Mesenchymal stem cell (in vitro differentiated cells and primary cell): Measurements from ENCODE around the gene FRY. TPM values are rescaled to one million over a fixed set of nuclear protein-coding genes. Genes with fewer than 3 reads are reported as not detected.
A peak's percentile ranks its signal among the peaks of the same experiment; 100 is the strongest.
"Not testable (repeated sequence)": the region's sequence is repeated elsewhere in the genome, so short reads cannot be mapped to it uniquely, and the experiment has no call there.

Experiments
- DNase-seq: peaks from one replicate; pipeline ENCODE4 v3.0.0-alpha.2; 2013
- H2AFZ ChIP-seq: one replicate; pipeline ENCODE4 v1.6.1; 2013; ENCODE audit warnings: low read depth, mild to moderate bottlenecking, control low read depth, inconsistent platforms, low read length, moderate library complexity
- H2AK5ac ChIP-seq: 2 replicates; pipeline ENCODE4 v1.6.1; 2013; ENCODE audit warnings: low read length, moderate library complexity, mild to moderate bottlenecking, inconsistent platforms; ENCODE audit not compliant: severe bottlenecking
- H2BK120ac ChIP-seq: one replicate; pipeline ENCODE4 v1.6.1; 2013; ENCODE audit warnings: low read depth, mild to moderate bottlenecking, inconsistent platforms, low read length, moderate library complexity
- H2BK12ac ChIP-seq, 2 experiments: one replicate each; pipeline ENCODE4 v1.6.1; 2013; ENCODE audit warnings: inconsistent platforms in 2 of 2, low read length in 2 of 2, mild to moderate bottlenecking in 2 of 2, moderate library complexity in 2 of 2, control low read depth in 1 of 2
- H2BK15ac ChIP-seq: one replicate; pipeline ENCODE4 v1.6.1; 2013; ENCODE audit warnings: mild to moderate bottlenecking, low read depth, inconsistent platforms; ENCODE audit not compliant: poor library complexity, severe bottlenecking
- H2BK5ac ChIP-seq: 2 replicates; pipeline ENCODE4 v1.6.1; 2013; ENCODE audit warnings: low read depth, mild to moderate bottlenecking, low read length, control low read depth, inconsistent platforms; ENCODE audit not compliant: poor library complexity, severe bottlenecking
- H3K14ac ChIP-seq, 2 experiments: one replicate each; pipeline ENCODE4 v1.6.1; 2013; ENCODE audit warnings: inconsistent platforms in 2 of 2, low read length in 2 of 2, control low read depth in 1 of 2, mild to moderate bottlenecking in 1 of 2, moderate library complexity in 1 of 2
- H3K18ac ChIP-seq, 2 experiments: one replicate each; pipeline ENCODE4 v1.6.1; 2013; ENCODE audit warnings: inconsistent platforms in 2 of 2, low read length in 2 of 2, control low read depth in 1 of 2, low read depth in 1 of 2, mild to moderate bottlenecking in 1 of 2
- H3K23ac ChIP-seq, 2 experiments: one replicate each; pipeline ENCODE4 v1.6.1; 2013; ENCODE audit warnings: inconsistent platforms in 2 of 2, low read length in 2 of 2, mild to moderate bottlenecking in 2 of 2, moderate library complexity in 2 of 2, control low read depth in 1 of 2
- H3K27ac ChIP-seq: 2 replicates; pipeline ENCODE4 v1.5.1; 2013; ENCODE audit warnings: mild to moderate bottlenecking, moderate library complexity, low read length, control low read depth, inconsistent platforms; ENCODE audit not compliant: poor library complexity, severe bottlenecking
- H3K27me3 ChIP-seq, 2 experiments: 2 replicates each; pipeline versions ENCODE4 v1.6.1 to v1.7.0; 2013; ENCODE audit warnings: low read length in 2 of 2, mild to moderate bottlenecking in 2 of 2, moderate library complexity in 2 of 2, control low read depth in 1 of 2, inconsistent platforms in 1 of 2; ENCODE audit not compliant: control insufficient read depth in 1 of 2, insufficient read depth in 1 of 2
- H3K36me3 ChIP-seq, 2 experiments: 2 replicates each; pipeline versions ENCODE4 v1.6.1 to v1.7.0; 2013; ENCODE audit warnings: low read length in 2 of 2, control low read depth in 1 of 2, inconsistent platforms in 1 of 2, low read depth in 1 of 2, mild to moderate bottlenecking in 1 of 2; ENCODE audit not compliant: insufficient read depth in 2 of 2, control insufficient read depth in 1 of 2
- H3K4ac ChIP-seq, 2 experiments: one replicate each; pipeline ENCODE4 v1.6.1; 2013; ENCODE audit warnings: inconsistent platforms in 2 of 2, low read length in 2 of 2, mild to moderate bottlenecking in 2 of 2, moderate library complexity in 2 of 2, control low read depth in 1 of 2, low read depth in 1 of 2
- H3K4me1 ChIP-seq: 2 replicates; pipeline ENCODE4 v1.6.1; 2013; ENCODE audit warnings: low read depth, low read length, control low read depth; ENCODE audit not compliant: control insufficient read depth, insufficient read depth
- H3K4me2 ChIP-seq: 2 replicates; pipeline ENCODE4 v1.6.1; 2013; ENCODE audit warnings: low read length, mild to moderate bottlenecking, inconsistent platforms; ENCODE audit not compliant: poor library complexity, severe bottlenecking
- H3K4me3 ChIP-seq, 2 experiments: 2 replicates each; pipeline versions ENCODE4 v1.5.1 to v1.7.0; 2013; ENCODE audit warnings: low read length in 2 of 2, mild to moderate bottlenecking in 2 of 2, control low read depth in 1 of 2, low read depth in 1 of 2; ENCODE audit not compliant: insufficient read depth in 1 of 2
- H3K79me1 ChIP-seq: replicated peaks from 2 replicates; pipeline ENCODE4 v1.6.1; 2013; ENCODE audit warnings: mild to moderate bottlenecking, control low read depth, low read length, inconsistent platforms; ENCODE audit not compliant: poor library complexity, severe bottlenecking
- H3K9ac ChIP-seq: 2 replicates; pipeline ENCODE4 v1.7.0; 2013; ENCODE audit warnings: mild to moderate bottlenecking, low read length, moderate library complexity
- H3K9me3 ChIP-seq: 2 replicates; pipeline ENCODE4 v1.7.0; 2013; ENCODE audit warnings: mild to moderate bottlenecking, low read length; ENCODE audit not compliant: control insufficient read depth
- H4K8ac ChIP-seq: one replicate; pipeline ENCODE4 v1.6.1; 2013; ENCODE audit warnings: inconsistent platforms, mild to moderate bottlenecking, low read length, moderate library complexity
- H4K91ac ChIP-seq: one replicate; pipeline ENCODE4 v1.6.1; 2013; ENCODE audit warnings: mild to moderate bottlenecking, low read length, inconsistent platforms
- WGBS: methylation state at CpG from one replicate; pipeline ENCODE4 v1.1.7; 2013; ENCODE audit warnings: mixed read lengths; 5-methylcytosine and 5-hydroxymethylcytosine counted together
- polyA plus RNA-seq, 2 experiments: library from polyadenylated mRNA; stranded (reverse); fragments of 200-250 nt; gene quantifications; one replicate each; pipeline ENCODE4 v1.2.3, GENCODE V29; 2013

FRY gene
- polyA plus RNA-seq (2013, experiment 1 of 2) = 6.9 TPM
- polyA plus RNA-seq (2013, experiment 2 of 2) = 5.3 TPM

GRCh38 chr13:32031025-32031814 is at the start of gene FRY:
Gene FRY, plus strand, starts transcription at chr13:32031774. Its CDS starts 22 bp downstream, at chr13:32031796.
- Histone ChIP-seq H3K4ac (no peak within 1 kb of the TSS), H3K23ac (no peak within 1 kb of the TSS), H2AK5ac (no peak within 1 kb of the TSS), H2BK120ac (peak within 1 kb of the TSS; percentile 11), H3K79me1 (no peaks in the 10 kb centered on the region), H3K4me3 (peak within 1 kb of the TSS; percentile 66 to 85), H3K27ac (no peak within 1 kb of the TSS), H2BK12ac (peak within 1 kb of the TSS in 1 of 2 experiments; percentile 54), H2BK5ac (no peak within 1 kb of the TSS), H3K9ac (peak within 1 kb of the TSS; percentile 78), H2BK15ac (peak within 1 kb of the TSS; percentile 19), H3K4me1 (peaks cover 4% of the 10 kb centered on the region), H4K91ac (no peak within 1 kb of the TSS), H4K8ac (peak within 1 kb of the TSS; percentile 39), H3K36me3 (no peaks in the 10 kb centered on the region), H3K4me2 (peak within 1 kb of the TSS; percentile 91), H2AFZ (peak within 1 kb of the TSS; percentile 68), H3K27me3 (no peaks in the 10 kb centered on the region), H3K14ac (no peak within 1 kb of the TSS), H3K18ac (peak within 1 kb of the TSS; percentile 2 to 59), H3K9me3 (no peaks in the 10 kb centered on the region)
- peak; percentile 82 for DNase-seq
- under 1% methylated on average over 59 of the region's 59 CpGs for WGBS

- Histone ChIP-seq H2BK120ac (no peak overlapping the region), H3K9me3 (no peaks in the 10 kb centered on the region), H3K18ac (peak overlapping the region; percentile 15 to 30), H3K27ac (peak overlapping the region; percentile 44), H3K27me3 (no peaks in the 10 kb centered on the region), H3K4me2 (no peak overlapping the region), H2AK5ac (peak overlapping the region; percentile 60), H3K4ac (no peak overlapping the region), H3K14ac (no peak overlapping the region), H2BK5ac (peak overlapping the region; percentile 8), H2AFZ (no peak overlapping the region), H2BK12ac (peak overlapping the region in 1 of 2 experiments; percentile 76), H3K4me1 (no peaks in the 10 kb centered on the region), H3K36me3 (no peaks in the 10 kb centered on the region), H3K23ac (no peak overlapping the region), H2BK15ac (no peak overlapping the region), H4K91ac (no peak overlapping the region), H3K79me1 (no peaks in the 10 kb centered on the region), H3K9ac (no peak overlapping the region), H4K8ac (peak overlapping the region; percentile 30), H3K4me3 (no peak overlapping the region)
- DNase-seq = no peak
- 54% methylated on average over 2 of the region's 2 CpGs for WGBS
Observed at GRCh38 chr13:31982124-31982523, 49.5 kb upstream of the FRY start.

DNA sequence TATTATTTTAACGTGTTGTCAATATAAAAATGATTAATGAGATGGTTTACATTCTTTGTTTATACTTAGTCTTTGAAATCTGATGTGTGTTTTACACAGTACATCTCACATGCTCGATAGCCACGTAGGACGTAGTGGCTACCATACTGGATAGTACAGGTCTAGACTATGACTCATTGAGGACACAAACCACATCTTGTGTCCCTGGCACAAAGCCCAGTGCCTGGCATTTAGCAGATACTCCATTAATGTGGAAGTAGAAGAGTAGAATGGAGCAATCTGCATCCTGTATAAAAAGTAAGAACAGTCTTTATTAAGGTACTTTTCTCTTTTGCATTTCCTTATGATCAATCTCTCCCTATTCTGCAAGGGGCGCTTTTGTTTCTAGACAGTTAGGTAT is 49.0 kb upstream of the FRY start:
- Histone ChIP-seq H3K4me1 (no peaks in the 10 kb centered on the region), H3K14ac (no peak overlapping the region), H3K9me3 (no peaks in the 10 kb centered on the region), H3K27me3 (no peaks in the 10 kb centered on the region), H3K79me1 (no peaks in the 10 kb centered on the region), H3K18ac (no peak overlapping the region), H3K4me2 (no peak overlapping the region), H3K27ac (no peak overlapping the region), H3K36me3 (no peaks in the 10 kb centered on the region), H2BK120ac (no peak overlapping the region), H2AK5ac (no peak overlapping the region), H2BK15ac (no peak overlapping the region), H2BK12ac (no peak overlapping the region), H2AFZ (no peak overlapping the region), H3K4me3 (no peak overlapping the region), H4K8ac (no peak overlapping the region), H2BK5ac (no peak overlapping the region), H3K4ac (no peak overlapping the region), H3K23ac (no peak overlapping the region), H4K91ac (no peak overlapping the region), H3K9ac (no peak overlapping the region)
- WGBS = 0% methylated on average over 3 of the region's 5 CpGs
- DNase-seq = peak; percentile 98

DNA sequence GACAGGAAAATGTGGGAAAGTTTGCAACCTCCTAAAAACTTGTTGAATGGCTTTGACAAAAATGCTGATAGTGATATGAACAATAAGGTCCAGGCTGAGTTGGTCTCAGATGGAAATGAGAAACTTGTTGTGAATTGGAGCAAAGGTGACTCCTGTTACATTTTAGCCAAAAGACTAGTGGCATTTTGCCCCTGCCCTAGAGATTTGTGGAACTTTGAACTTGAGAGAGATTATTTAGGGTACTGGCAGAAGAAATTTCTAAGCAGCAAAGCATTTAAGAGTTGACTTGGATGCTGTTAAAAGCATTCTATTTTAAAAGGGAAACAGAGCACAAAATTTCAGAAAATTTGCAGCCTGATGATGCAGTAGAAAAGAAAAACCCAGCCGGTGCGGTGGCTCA is 47.9 kb upstream of the FRY start:
- H3K9ac ChIP-seq, H3K4me3 ChIP-seq, H3K79me1 ChIP-seq, H3K27ac ChIP-seq, H2BK15ac ChIP-seq, H4K91ac ChIP-seq, H3K27me3 ChIP-seq, H2BK5ac ChIP-seq, H2AK5ac ChIP-seq, H3K14ac ChIP-seq, DNase-seq, H3K4ac ChIP-seq, H4K8ac ChIP-seq, H3K36me3 ChIP-seq, H3K23ac ChIP-seq, H2BK120ac ChIP-seq, H2AFZ ChIP-seq, H2BK12ac ChIP-seq, H3K4me2 ChIP-seq, H3K4me1 ChIP-seq, H3K9me3 ChIP-seq: not testable (repeated sequence)
- 86% methylated on average over 2 of the region's 2 CpGs for WGBS
- H3K18ac ChIP-seq = peak overlapping the region in 1 of 2 experiments; percentile 12
